HG02623 (cell line): Measurements from ENCODE around the gene ADAM11.

Source experiments
- ATAC-seq: cut with Tn5 transposase; IDR thresholded peaks from one replicate; pipeline ENCODE4 v1.9.1; 2021; ENCODE audit warnings: moderate library complexity; ENCODE audit not compliant: unreplicated experiment

Gene ADAM11

GRCh38 chr17:44757045-44757917 is 1.5 kb upstream of the ADAM11 start:
- ATAC-seq: no peak

GRCh38 chr17:44757918-44758413 is 822 bp upstream of the ADAM11 start:
- ATAC-seq: no peak

GRCh38 chr17:44759086-44759915 is 513 bp downstream of the ADAM11 start:
- ATAC-seq: no peak

GRCh38 chr17:44759916-44760243 is 1.1 kb downstream of the ADAM11 start:
- no peak for ATAC-seq

GRCh38 chr17:44760474-44761308 is 1.9 kb downstream of the ADAM11 start:
- no peak for ATAC-seq

- ATAC-seq: no peak
These were observed 3.4 kb downstream of the ADAM11 start for GRCh38 chr17:44761932-44762810.

- no peak for ATAC-seq
These were observed 4.4 kb downstream of the ADAM11 start for GRCh38 chr17:44763170-44763569.

GRCh38 chr17:44765965-44766364 is 7.2 kb downstream of the ADAM11 start:
- no peak for ATAC-seq

GRCh38 chr17:44766409-44767038 is 7.7 kb downstream of the ADAM11 start:
- no peak for ATAC-seq

- ATAC-seq: no peak
These were observed 8.7 kb downstream of the ADAM11 start for GRCh38 chr17:44767493-44767892.

GRCh38 chr17:44768505-44769142 is 9.8 kb downstream of the ADAM11 start:
- no peak for ATAC-seq

- ATAC-seq: no peak
These were observed 10.4 kb downstream of the ADAM11 start for GRCh38 chr17:44769230-44769629.

- no peak for ATAC-seq
These were observed 10.9 kb downstream of the ADAM11 start for GRCh38 chr17:44769647-44770084.

- ATAC-seq: no peak
These were observed 11.6 kb downstream of the ADAM11 start for GRCh38 chr17:44770166-44770925.

- ATAC-seq: no peak
These were observed 13.7 kb downstream of the ADAM11 start for GRCh38 chr17:44772308-44773045.

GRCh38 chr17:44773140-44773539 is 14.4 kb downstream of the ADAM11 start:
- no peak for ATAC-seq

- no peak for ATAC-seq
These were observed 15.7 kb downstream of the ADAM11 start for GRCh38 chr17:44774271-44775135.
